ENCODE measurements around the gene AHNAK.
"Not testable (repeated sequence)": the region's sequence is repeated elsewhere in the genome, so short reads cannot be mapped to it uniquely, and the experiment has no call there.

AHNAK gene

DNA sequence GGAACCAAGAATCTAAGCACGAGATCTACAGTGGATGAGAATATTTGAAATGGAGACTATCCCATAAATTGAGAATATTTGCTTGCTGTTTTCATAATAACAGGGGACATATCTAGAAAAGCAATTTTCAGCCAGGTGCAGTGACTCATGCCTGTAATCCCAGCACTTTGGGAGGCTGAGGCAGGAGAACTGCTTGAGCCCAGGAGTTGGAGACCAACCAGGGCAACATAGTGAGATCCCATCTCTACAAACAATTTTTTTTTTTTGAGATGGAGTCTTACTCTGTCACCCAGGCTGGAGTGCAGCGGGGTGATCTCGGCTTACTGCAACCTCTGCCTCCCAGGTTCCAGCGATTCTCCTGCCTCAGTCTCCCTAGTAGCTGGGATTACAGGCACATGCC, 35.1 kb upstream of the AHNAK start:
- not testable (repeated sequence) for H3K27ac ChIP-seq (ENCODE audit: low read depth, low read length); H3K4me1 ChIP-seq (ENCODE audit: control insufficient read depth, insufficient read depth, low read length, unreplicated experiment); H2AFZ ChIP-seq (ENCODE audit: low read length, unreplicated experiment); H3K27me3 ChIP-seq (ENCODE audit: insufficient read depth, low read length); H3K4me3 ChIP-seq (ENCODE audit: low read depth, low read length); H3K79me2 ChIP-seq (ENCODE audit: control insufficient read depth, insufficient read depth, low read length, unreplicated experiment)
- H3K36me3 ChIP-seq (ENCODE audit: insufficient read depth, low read length), result peaks cover 15% of the 10 kb centered on the region; the same call in 1 of the 2 replicates

DNA sequence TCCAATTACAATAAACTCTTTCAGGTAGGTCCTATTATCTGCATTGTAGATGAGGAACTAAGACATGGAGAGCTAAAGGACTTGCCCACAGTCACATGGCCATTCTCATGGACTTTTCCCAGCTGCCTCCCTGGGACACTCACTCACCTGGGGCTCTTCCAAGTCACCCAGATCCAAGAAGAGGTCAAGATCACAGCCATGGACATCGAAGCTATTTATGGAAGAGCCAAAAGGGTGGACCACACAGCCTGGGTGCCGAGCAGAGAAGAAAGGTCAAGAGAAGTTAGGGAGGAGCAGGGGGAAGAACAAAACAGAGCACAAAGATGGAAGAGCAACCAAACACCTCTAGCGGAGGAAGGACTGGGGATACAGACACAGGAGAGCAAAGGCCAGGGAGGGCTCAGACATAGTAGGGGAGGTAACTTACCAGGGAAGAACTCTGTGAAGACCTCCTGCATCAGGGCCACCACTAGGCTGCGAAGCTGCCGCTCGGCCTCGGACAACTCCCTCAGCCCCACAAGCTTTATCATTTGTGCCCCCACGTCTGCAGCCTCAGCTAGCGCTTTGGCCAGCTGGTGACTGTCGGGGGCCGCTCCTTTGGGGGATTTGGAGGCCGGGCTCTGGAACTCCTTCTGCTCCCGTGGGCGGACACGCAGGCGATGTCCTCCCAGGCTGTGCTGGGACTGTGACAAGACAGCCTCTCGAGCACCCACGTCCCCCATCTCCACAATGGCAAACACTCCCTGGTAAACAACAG, 34.5 kb upstream of the AHNAK start:
- Histone ChIP-seq H3K4me3 (ENCODE audit: low read depth, low read length) (no peak overlapping the region), H3K79me2 (ENCODE audit: control insufficient read depth, insufficient read depth, low read length, unreplicated experiment) (peaks cover 14% of the 10 kb centered on the region), H3K4me1 (ENCODE audit: control insufficient read depth, insufficient read depth, low read length, unreplicated experiment) (peaks cover 12% of the 10 kb centered on the region), H2AFZ (ENCODE audit: low read length, unreplicated experiment) (no peak overlapping the region), H3K27ac (ENCODE audit: low read depth, low read length) (no peak overlapping the region), H3K36me3 (ENCODE audit: insufficient read depth, low read length) (peaks cover 13% of the 10 kb centered on the region; the same call in 1 of the 2 replicates), H3K27me3 (ENCODE audit: insufficient read depth, low read length) (no peaks in the 10 kb centered on the region)

DNA sequence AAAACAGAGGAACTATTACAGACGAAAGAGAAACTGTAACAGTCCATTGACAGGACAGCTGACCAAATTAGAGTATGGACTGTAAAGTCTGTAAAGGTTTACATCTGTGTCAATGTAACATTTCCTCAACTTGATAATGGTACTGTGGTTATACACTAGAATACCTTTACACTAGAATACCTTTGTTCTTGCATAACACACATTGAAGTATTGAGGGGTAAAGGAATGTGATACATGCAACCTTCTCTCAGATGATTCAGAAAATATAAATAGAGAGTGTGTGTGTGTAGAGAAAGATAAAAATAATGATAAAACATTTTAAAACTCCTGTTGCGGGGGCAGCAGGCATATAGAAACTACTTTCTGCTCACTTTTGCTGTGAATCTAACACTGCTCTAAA, 32.6 kb upstream of the AHNAK start:
- Histone ChIP-seq H3K27me3 (ENCODE audit: insufficient read depth, low read length) (no peaks in the 10 kb centered on the region), H3K36me3 (ENCODE audit: insufficient read depth, low read length) (peaks cover 12% of the 10 kb centered on the region; the same call in 1 of the 2 replicates), H3K4me1 (ENCODE audit: control insufficient read depth, insufficient read depth, low read length, unreplicated experiment) (peaks cover 24% of the 10 kb centered on the region), H2AFZ (ENCODE audit: low read length, unreplicated experiment) (no peak overlapping the region), H3K27ac (ENCODE audit: low read depth, low read length) (no peak overlapping the region), H3K79me2 (ENCODE audit: control insufficient read depth, insufficient read depth, low read length, unreplicated experiment) (peaks cover 25% of the 10 kb centered on the region), H3K4me3 (ENCODE audit: low read depth, low read length) (no peak overlapping the region)

DNA sequence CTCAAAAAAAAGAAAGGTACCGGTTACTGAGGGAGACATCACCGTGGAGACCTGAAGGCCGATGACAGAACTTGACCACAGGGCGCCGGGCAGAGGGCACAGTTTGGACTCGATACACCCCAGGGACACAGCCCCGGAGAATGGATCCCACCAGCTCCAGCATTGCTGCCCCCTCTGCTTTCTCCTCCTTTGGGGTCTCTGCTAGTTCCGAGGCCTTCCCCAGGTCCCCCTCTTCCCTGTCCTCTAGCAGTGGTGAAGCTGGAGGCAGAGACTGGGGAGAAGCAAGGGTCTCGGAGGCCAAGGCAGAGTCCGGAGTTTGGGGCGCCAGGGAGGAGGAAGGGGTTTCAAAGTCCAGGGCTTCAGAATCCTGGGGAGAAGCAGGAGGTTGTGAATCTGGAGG, 31.9 kb upstream of the AHNAK start:
- Histone ChIP-seq H3K36me3 (ENCODE audit: insufficient read depth, low read length) (peaks cover 8% of the 10 kb centered on the region; the same call in 1 of the 2 replicates), H3K4me1 (ENCODE audit: control insufficient read depth, insufficient read depth, low read length, unreplicated experiment) (peaks cover 24% of the 10 kb centered on the region), H3K79me2 (ENCODE audit: control insufficient read depth, insufficient read depth, low read length, unreplicated experiment) (peaks cover 27% of the 10 kb centered on the region), H3K4me3 (ENCODE audit: low read depth, low read length) (no peak overlapping the region), H3K27me3 (ENCODE audit: insufficient read depth, low read length) (no peaks in the 10 kb centered on the region), H2AFZ (ENCODE audit: low read length, unreplicated experiment) (no peak overlapping the region), H3K27ac (ENCODE audit: low read depth, low read length) (no peak overlapping the region)

DNA sequence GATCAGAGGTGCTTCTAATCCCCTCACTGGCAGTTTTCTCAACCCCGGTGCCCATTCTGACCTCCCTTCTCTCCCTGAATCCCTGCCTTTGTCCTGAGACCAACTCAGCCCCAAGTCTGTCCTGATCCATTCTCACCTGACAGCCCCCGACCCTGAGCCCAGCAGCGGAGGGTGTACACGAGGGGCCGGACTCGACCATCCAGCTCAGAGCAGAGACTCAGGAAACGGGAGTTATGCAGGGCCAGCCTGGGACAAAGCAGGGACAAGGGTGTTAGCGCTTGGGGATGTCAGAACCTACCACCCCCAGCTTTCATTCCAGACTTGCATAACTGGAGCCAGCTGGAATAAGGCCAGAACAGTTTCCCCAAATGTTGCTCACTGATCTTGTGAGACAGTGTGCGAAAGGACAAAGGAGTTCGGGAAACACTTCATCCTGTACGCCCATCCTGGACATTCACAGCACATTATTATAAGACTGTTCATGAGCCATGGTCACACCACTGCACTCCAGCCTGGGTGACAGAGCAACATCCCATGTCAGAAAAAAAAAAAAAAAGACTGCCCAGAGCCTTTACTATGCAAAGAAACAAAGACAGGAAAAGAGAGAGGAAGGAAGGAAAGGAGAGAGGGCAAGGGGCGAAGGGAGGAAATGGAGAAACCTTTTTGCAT, 30.6 kb upstream of the AHNAK start:
- H3K4me3 ChIP-seq (ENCODE audit: low read depth, low read length), result no peak overlapping the region
- H3K27ac ChIP-seq (ENCODE audit: low read depth, low read length), result peak overlapping the region; percentile 38; the same call in 1 of the 2 replicates
- H3K4me1 ChIP-seq (ENCODE audit: control insufficient read depth, insufficient read depth, low read length, unreplicated experiment), result peaks cover 27% of the 10 kb centered on the region
- H2AFZ ChIP-seq (ENCODE audit: low read length, unreplicated experiment), result no peak overlapping the region
- H3K79me2 ChIP-seq (ENCODE audit: control insufficient read depth, insufficient read depth, low read length, unreplicated experiment), result peaks cover 40% of the 10 kb centered on the region
- peaks cover 10% of the 10 kb centered on the region; the same call in 1 of the 2 replicates for H3K36me3 ChIP-seq (ENCODE audit: insufficient read depth, low read length)
- H3K27me3 ChIP-seq (ENCODE audit: insufficient read depth, low read length), result no peaks in the 10 kb centered on the region

GRCh38 chr11:62575837-62576236, 29.2 kb upstream of the AHNAK start:
- Histone ChIP-seq H3K4me3 (ENCODE audit: low read depth, low read length) (peak overlapping the region; percentile 86), H3K79me2 (ENCODE audit: control insufficient read depth, insufficient read depth, low read length, unreplicated experiment) (peaks cover 54% of the 10 kb centered on the region), H3K36me3 (ENCODE audit: insufficient read depth, low read length) (peaks cover 19% of the 10 kb centered on the region; the same call in 1 of the 2 replicates), H3K27me3 (ENCODE audit: insufficient read depth, low read length) (no peaks in the 10 kb centered on the region), H3K4me1 (ENCODE audit: control insufficient read depth, insufficient read depth, low read length, unreplicated experiment) (peaks cover 40% of the 10 kb centered on the region), H3K27ac (ENCODE audit: low read depth, low read length) (no peak overlapping the region), H2AFZ (ENCODE audit: low read length, unreplicated experiment) (no peak overlapping the region)

- Histone ChIP-seq H3K4me3 (ENCODE audit: low read depth, low read length) (peak overlapping the region; percentile 86), H3K36me3 (ENCODE audit: insufficient read depth, low read length) (peaks cover 19% of the 10 kb centered on the region; the same call in 1 of the 2 replicates), H2AFZ (ENCODE audit: low read length, unreplicated experiment) (no peak overlapping the region), H3K27ac (ENCODE audit: low read depth, low read length) (peak overlapping the region; percentile 80), H3K79me2 (ENCODE audit: control insufficient read depth, insufficient read depth, low read length, unreplicated experiment) (peaks cover 61% of the 10 kb centered on the region), H3K4me1 (ENCODE audit: control insufficient read depth, insufficient read depth, low read length, unreplicated experiment) (peaks cover 44% of the 10 kb centered on the region), H3K27me3 (ENCODE audit: insufficient read depth, low read length) (no peaks in the 10 kb centered on the region)
Observed at GRCh38 chr11:62575156-62575555, 28.6 kb upstream of the AHNAK start.

- peak overlapping the region; percentile 86 for H3K4me3 ChIP-seq (ENCODE audit: low read depth, low read length)
- H3K4me1 ChIP-seq (ENCODE audit: control insufficient read depth, insufficient read depth, low read length, unreplicated experiment), result peaks cover 46% of the 10 kb centered on the region
- H3K27me3 ChIP-seq (ENCODE audit: insufficient read depth, low read length), result no peaks in the 10 kb centered on the region
- H3K27ac ChIP-seq (ENCODE audit: low read depth, low read length), result peak overlapping the region; percentile 80
- no peak overlapping the region for H2AFZ ChIP-seq (ENCODE audit: low read length, unreplicated experiment)
- H3K79me2 ChIP-seq (ENCODE audit: control insufficient read depth, insufficient read depth, low read length, unreplicated experiment), result peaks cover 67% of the 10 kb centered on the region
- peaks cover 22% of the 10 kb centered on the region; the same call in 1 of the 2 replicates for H3K36me3 ChIP-seq (ENCODE audit: insufficient read depth, low read length)
Observed at GRCh38 chr11:62574363-62575071, 27.9 kb upstream of the AHNAK start.

- peaks cover 23% of the 10 kb centered on the region; the same call in 1 of the 2 replicates for H3K36me3 ChIP-seq (ENCODE audit: insufficient read depth, low read length)
- H3K27ac ChIP-seq (ENCODE audit: low read depth, low read length), result peak within 1 kb of the TSS; percentile 80
- peaks cover 73% of the 10 kb centered on the region for H3K79me2 ChIP-seq (ENCODE audit: control insufficient read depth, insufficient read depth, low read length, unreplicated experiment)
Observed at GRCh38 chr11:62573592-62574362, 27.2 kb upstream of the AHNAK start, which contains the start of gene EEF1G. Gene EEF1G (minus strand): TSS chr11:62573891. CDS start chr11:62573842, 49 bp downstream.

More at GRCh38 chr11:62573592-62574362, 27.2 kb upstream of the AHNAK start, which contains the start of gene EEF1G:
- no peaks in the 10 kb centered on the region for H3K27me3 ChIP-seq (ENCODE audit: insufficient read depth, low read length)
- peak within 1 kb of the TSS; percentile 86 for H3K4me3 ChIP-seq (ENCODE audit: low read depth, low read length)
- peak within 1 kb of the TSS; percentile 49 for H2AFZ ChIP-seq (ENCODE audit: low read length, unreplicated experiment)
- peaks cover 46% of the 10 kb centered on the region for H3K4me1 ChIP-seq (ENCODE audit: control insufficient read depth, insufficient read depth, low read length, unreplicated experiment)
